ENCODE results near the gene CUX1. TPM values are rescaled to one million over a fixed set of nuclear protein-coding genes. Genes with fewer than 3 reads are reported as not detected.

The CUX1 gene
- total RNA-seq, 1 experiment from 2014 or later, result 116 TPM

GRCh38 chr7:101996131-101996691 is 178.8 kb downstream of the CUX1 start:
- no peaks in the 10 kb centered on the region for H3K27me3 Mint-ChIP-seq (ENCODE audit: insufficient read depth, unreplicated experiment)
- intact Hi-C loops (cut with micrococcal nuclease; ENCODE audit: unreplicated experiment), result no loop called here
- peaks cover 15% of the 10 kb centered on the region for H3K4me1 Mint-ChIP-seq (ENCODE audit: low read depth, unreplicated experiment)
- H3K27me3 ChIP-seq (replicated peaks; ENCODE audit: control insufficient read depth, insufficient read depth, low read length), result no peaks in the 10 kb centered on the region
- H3K9me3 ChIP-seq, result no peaks in the 10 kb centered on the region
- H3K27ac Mint-ChIP-seq (ENCODE audit: unreplicated experiment), result peak overlapping the region; percentile 18
- H3K4me1 ChIP-seq, result peaks cover 11% of the 10 kb centered on the region
- BruUV-seq (replicated peaks), result no TSS peak
- TF ChIP-seq CTCF (IDR thresholded peaks at IDR 0.05; ENCODE audit: insufficient read depth in 1 of 2, low read depth in 1 of 2, low read length in 1 of 2, severe bottlenecking in 1 of 2, unreplicated experiment in 1 of 2), result no peak
- POLR2A ChIA-PET, result no interaction called here
- no peak overlapping the region for H3K4me3 ChIP-seq (ENCODE audit: low read depth, low read length)
- DNase-seq, result no peak
- no peak overlapping the region for H3K4me3 Mint-ChIP-seq (ENCODE audit: unreplicated experiment)
- H3K36me3 Mint-ChIP-seq (ENCODE audit: insufficient read depth, unreplicated experiment), result peaks cover 55% of the 10 kb centered on the region
- H3K36me3 ChIP-seq (ENCODE audit: control insufficient read depth, insufficient read depth, low read length), result no peaks in the 10 kb centered on the region; the same call in 1 of the 2 replicates
- H3K9me3 Mint-ChIP-seq (ENCODE audit: unreplicated experiment), result no peaks in the 10 kb centered on the region
- CTCF ChIA-PET, result no interaction called here

- H3K27me3 Mint-ChIP-seq (ENCODE audit: insufficient read depth, unreplicated experiment), result no peaks in the 10 kb centered on the region
- Histone ChIP-seq H3K9me3 (no peaks in the 10 kb centered on the region), H3K4me3 (ENCODE audit: low read depth, low read length) (no peak overlapping the region), H3K36me3 (ENCODE audit: control insufficient read depth, insufficient read depth, low read length) (no peaks in the 10 kb centered on the region; the same call in 1 of the 2 replicates), H3K27me3 (replicated peaks; ENCODE audit: control insufficient read depth, insufficient read depth, low read length) (no peaks in the 10 kb centered on the region), H3K4me1 (peaks cover 11% of the 10 kb centered on the region)
- POLR2A ChIA-PET, result no interaction called here
- CTCF ChIA-PET, result no interaction called here
- intact Hi-C loops (cut with micrococcal nuclease; ENCODE audit: unreplicated experiment), result no loop called here
- TF ChIP-seq CTCF (IDR thresholded peaks at IDR 0.05; ENCODE audit: insufficient read depth in 1 of 2, low read depth in 1 of 2, low read length in 1 of 2, severe bottlenecking in 1 of 2, unreplicated experiment in 1 of 2), result no peak
- peaks cover 53% of the 10 kb centered on the region for H3K36me3 Mint-ChIP-seq (ENCODE audit: insufficient read depth, unreplicated experiment)
- BruUV-seq (replicated peaks), result no TSS peak
- no peaks in the 10 kb centered on the region for H3K9me3 Mint-ChIP-seq (ENCODE audit: unreplicated experiment)
- no peak for DNase-seq
- H3K4me3 Mint-ChIP-seq (ENCODE audit: unreplicated experiment), result no peak overlapping the region
- H3K4me1 Mint-ChIP-seq (ENCODE audit: low read depth, unreplicated experiment), result peaks cover 15% of the 10 kb centered on the region
- H3K27ac Mint-ChIP-seq (ENCODE audit: unreplicated experiment), result peak overlapping the region; percentile 18
Measured at GRCh38 chr7:101996876-101997275, 179.4 kb downstream of the CUX1 start.

- BruUV-seq (replicated peaks), result no TSS peak
- Mint-ChIP-seq H3K27me3 (ENCODE audit: insufficient read depth, unreplicated experiment) (no peaks in the 10 kb centered on the region), H3K27ac (ENCODE audit: unreplicated experiment) (peak overlapping the region; percentile 77), H3K4me3 (ENCODE audit: unreplicated experiment) (no peak overlapping the region), H3K9me3 (ENCODE audit: unreplicated experiment) (no peaks in the 10 kb centered on the region), H3K36me3 (ENCODE audit: insufficient read depth, unreplicated experiment) (peaks cover 48% of the 10 kb centered on the region), H3K4me1 (ENCODE audit: low read depth, unreplicated experiment) (peaks cover 15% of the 10 kb centered on the region)
- no peak for DNase-seq
- H3K4me3 ChIP-seq (ENCODE audit: low read depth, low read length), result no peak overlapping the region
- H3K9me3 ChIP-seq, result no peaks in the 10 kb centered on the region
- peaks cover 20% of the 10 kb centered on the region for H3K4me1 ChIP-seq
- no peaks in the 10 kb centered on the region; the same call in 1 of the 2 replicates for H3K36me3 ChIP-seq (ENCODE audit: control insufficient read depth, insufficient read depth, low read length)
- intact Hi-C loops (cut with micrococcal nuclease; ENCODE audit: unreplicated experiment), result no loop called here
- ChIA-PET CTCF (no interaction called here), POLR2A (no interaction called here)
- H3K27me3 ChIP-seq (replicated peaks; ENCODE audit: control insufficient read depth, insufficient read depth, low read length), result no peaks in the 10 kb centered on the region
- no peak for TF ChIP-seq CTCF (IDR thresholded peaks at IDR 0.05; ENCODE audit: insufficient read depth in 1 of 2, low read depth in 1 of 2, low read length in 1 of 2, severe bottlenecking in 1 of 2, unreplicated experiment in 1 of 2)
Measured at GRCh38 chr7:101998029-101998905, 180.8 kb downstream of the CUX1 start.

All from Caco-2 (cell line).